ENCODE results near the gene YBX2. TPM values are rescaled to one million over a fixed set of nuclear protein-coding genes. Genes with fewer than 3 reads are reported as not detected.

YBX2 gene
- polyA plus RNA-seq, 1 donor (not counting 4 experiments of a cell fraction or from before 2014, with no cell fraction given), result 0.05 TPM

- Histone ChIP-seq H3K9ac (ENCODE audit: control insufficient read depth, extremely low read depth, insufficient read depth, low read length) (no peak overlapping the region), H3K4me3 (ENCODE audit: control insufficient read depth in 2 of 3, extremely low read depth in 1 of 3, insufficient read depth in 2 of 3, low read depth in 1 of 3, low read length in 3 of 3) (no peak overlapping the region), H3K36me3 (ENCODE audit: control insufficient read depth in 2 of 2, extremely low read depth in 1 of 2, insufficient read depth in 2 of 2, low read length in 2 of 2) (no peaks in the 10 kb centered on the region), H3K4me1 (ENCODE audit: control insufficient read depth, extremely low read depth, insufficient read depth, low read length) (peaks cover 15% of the 10 kb centered on the region), H3K79me2 (ENCODE audit: control insufficient read depth, insufficient read depth, low read length) (no peaks in the 10 kb centered on the region), H2AFZ (ENCODE audit: control insufficient read depth, low read length) (no peak overlapping the region), H3K4me2 (ENCODE audit: control insufficient read depth, extremely low read depth, insufficient read depth, low read depth, low read length) (no peak overlapping the region), H4K20me1 (ENCODE audit: control insufficient read depth, extremely low read depth, insufficient read depth, low read length) (no peaks in the 10 kb centered on the region), H3K9me3 (ENCODE audit: control insufficient read depth, low read depth, low read length) (no peaks in the 10 kb centered on the region), H3K27me3 (ENCODE audit: control insufficient read depth, extremely low read depth, insufficient read depth, low read length) (peaks cover 46% of the 10 kb centered on the region), H3K27ac (ENCODE audit: control insufficient read depth, insufficient read depth, low read length) (no peak overlapping the region), H3K9me1 (ENCODE audit: control insufficient read depth, extremely low read depth, insufficient read depth, low read length) (no peaks in the 10 kb centered on the region)
- no peak for DNase-seq (ENCODE audit: low read depth, low spot score)
- dilution Hi-C loops (cut with MboI; ENCODE audit: extremely low pct_ligation_motif_present, low sequenced_read_pairs), result no loop called here
- FAIRE-seq, result no peak
- TF ChIP-seq CTCF (optimal IDR thresholded peaks at IDR 0.05 in 1 of 3, IDR thresholded peaks at IDR 0.05 in 1 of 3, conservative IDR thresholded peaks at IDR 0.05 in 1 of 3; ENCODE audit: extremely low read depth in 1 of 3, insufficient read depth in 2 of 3, low read length in 3 of 3), result no peak
- no peak for TF ChIP-seq EZH2 (IDR thresholded peaks at IDR 0.05; ENCODE audit: low read length)
Observed at GRCh38 chr17:7284911-7285310, 9.5 kb downstream of the YBX2 start.

DNA sequence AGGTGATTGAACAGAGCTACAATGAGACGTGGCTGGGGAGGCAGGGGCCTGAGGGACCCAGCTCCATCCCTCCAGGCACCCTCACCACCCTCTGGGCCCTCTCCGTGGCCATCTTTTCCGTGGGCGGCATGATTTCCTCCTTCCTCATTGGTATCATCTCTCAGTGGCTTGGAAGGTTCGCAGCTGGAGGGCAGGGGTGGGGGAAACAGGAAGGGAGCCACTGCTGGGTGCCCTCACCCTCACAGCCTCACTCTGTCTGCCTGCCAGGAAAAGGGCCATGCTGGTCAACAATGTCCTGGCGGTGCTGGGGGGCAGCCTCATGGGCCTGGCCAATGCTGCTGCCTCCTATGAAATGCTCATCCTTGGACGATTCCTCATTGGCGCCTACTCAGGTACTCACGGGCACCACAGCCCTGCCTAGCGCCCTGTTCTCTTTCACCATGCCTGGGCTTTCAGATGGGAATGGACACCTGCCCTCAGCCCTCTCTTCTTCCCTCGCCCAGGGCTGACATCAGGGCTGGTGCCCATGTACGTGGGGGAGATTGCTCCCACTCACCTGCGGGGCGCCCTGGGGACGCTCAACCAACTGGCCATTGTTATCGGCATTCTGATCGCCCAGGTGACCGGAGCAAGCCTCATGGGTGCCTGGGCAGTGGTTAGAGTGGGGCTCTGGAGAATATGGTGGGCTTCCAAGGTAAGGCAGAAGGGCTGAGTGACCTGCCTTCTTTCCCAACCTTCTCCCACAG lies 10.8 kb downstream of the YBX2 start:
- H3K27ac ChIP-seq (ENCODE audit: control insufficient read depth, insufficient read depth, low read length), result no peak overlapping the region
- no peaks in the 10 kb centered on the region for H3K9me3 ChIP-seq (ENCODE audit: control insufficient read depth, low read depth, low read length)
- FAIRE-seq, result no peak
- H2AFZ ChIP-seq (ENCODE audit: control insufficient read depth, low read length), result no peak overlapping the region
- TF ChIP-seq CTCF (optimal IDR thresholded peaks at IDR 0.05 in 1 of 3, IDR thresholded peaks at IDR 0.05 in 1 of 3, conservative IDR thresholded peaks at IDR 0.05 in 1 of 3; ENCODE audit: extremely low read depth in 1 of 3, insufficient read depth in 2 of 3, low read length in 3 of 3), result no peak
- no peak for TF ChIP-seq EZH2 (IDR thresholded peaks at IDR 0.05; ENCODE audit: low read length)
- H4K20me1 ChIP-seq (ENCODE audit: control insufficient read depth, extremely low read depth, insufficient read depth, low read length), result no peaks in the 10 kb centered on the region
- peaks cover 16% of the 10 kb centered on the region for H3K4me1 ChIP-seq (ENCODE audit: control insufficient read depth, extremely low read depth, insufficient read depth, low read length)
- no peak for DNase-seq (ENCODE audit: low read depth, low spot score)
- no peak overlapping the region for H3K4me2 ChIP-seq (ENCODE audit: control insufficient read depth, extremely low read depth, insufficient read depth, low read depth, low read length)
- dilution Hi-C loops (cut with MboI; ENCODE audit: extremely low pct_ligation_motif_present, low sequenced_read_pairs), result no loop called here
- H3K36me3 ChIP-seq (ENCODE audit: control insufficient read depth in 2 of 2, extremely low read depth in 1 of 2, insufficient read depth in 2 of 2, low read length in 2 of 2), result no peaks in the 10 kb centered on the region
- H3K4me3 ChIP-seq (ENCODE audit: control insufficient read depth in 2 of 3, extremely low read depth in 1 of 3, insufficient read depth in 2 of 3, low read depth in 1 of 3, low read length in 3 of 3), result no peak overlapping the region
- peaks cover 46% of the 10 kb centered on the region for H3K27me3 ChIP-seq (ENCODE audit: control insufficient read depth, extremely low read depth, insufficient read depth, low read length)
- H3K9ac ChIP-seq (ENCODE audit: control insufficient read depth, extremely low read depth, insufficient read depth, low read length), result no peak overlapping the region
- no peaks in the 10 kb centered on the region for H3K79me2 ChIP-seq (ENCODE audit: control insufficient read depth, insufficient read depth, low read length)
- no peaks in the 10 kb centered on the region for H3K9me1 ChIP-seq (ENCODE audit: control insufficient read depth, extremely low read depth, insufficient read depth, low read length)
